ENCODE data around the gene SLC12A3.

DNA sequence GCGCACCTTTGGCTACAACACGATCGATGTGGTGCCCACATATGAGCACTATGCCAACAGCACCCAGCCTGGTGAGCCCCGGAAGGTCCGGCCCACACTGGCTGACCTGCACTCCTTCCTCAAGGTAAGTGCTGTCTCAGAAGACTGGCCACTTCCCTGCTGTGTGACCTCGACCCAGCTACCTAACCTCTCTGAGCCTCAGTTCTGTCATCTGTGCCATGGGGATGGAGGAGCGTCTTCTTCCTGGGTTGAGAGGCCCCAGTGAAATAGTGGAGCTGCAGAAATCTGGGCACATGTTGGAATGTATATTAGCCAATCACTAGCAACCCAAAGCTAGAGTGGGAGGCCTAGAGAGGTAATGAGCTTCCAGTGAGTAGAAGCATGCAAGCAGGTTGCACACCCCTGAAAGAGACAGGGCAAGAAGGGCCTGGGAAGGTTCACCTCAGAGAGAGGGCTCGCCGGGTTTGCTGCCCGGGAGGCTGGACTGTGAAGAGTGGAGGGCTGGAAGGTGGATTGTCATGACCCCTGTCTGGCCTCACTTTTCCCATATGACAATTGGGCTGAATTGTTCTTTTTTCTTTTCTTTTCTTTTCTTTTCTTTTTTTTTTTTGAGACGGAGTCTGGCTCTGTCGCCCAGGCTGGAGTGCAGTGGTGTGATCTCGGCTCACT is 521 bp downstream of the SLC12A3 start:
- TF ChIP-seq, protein P1, sequence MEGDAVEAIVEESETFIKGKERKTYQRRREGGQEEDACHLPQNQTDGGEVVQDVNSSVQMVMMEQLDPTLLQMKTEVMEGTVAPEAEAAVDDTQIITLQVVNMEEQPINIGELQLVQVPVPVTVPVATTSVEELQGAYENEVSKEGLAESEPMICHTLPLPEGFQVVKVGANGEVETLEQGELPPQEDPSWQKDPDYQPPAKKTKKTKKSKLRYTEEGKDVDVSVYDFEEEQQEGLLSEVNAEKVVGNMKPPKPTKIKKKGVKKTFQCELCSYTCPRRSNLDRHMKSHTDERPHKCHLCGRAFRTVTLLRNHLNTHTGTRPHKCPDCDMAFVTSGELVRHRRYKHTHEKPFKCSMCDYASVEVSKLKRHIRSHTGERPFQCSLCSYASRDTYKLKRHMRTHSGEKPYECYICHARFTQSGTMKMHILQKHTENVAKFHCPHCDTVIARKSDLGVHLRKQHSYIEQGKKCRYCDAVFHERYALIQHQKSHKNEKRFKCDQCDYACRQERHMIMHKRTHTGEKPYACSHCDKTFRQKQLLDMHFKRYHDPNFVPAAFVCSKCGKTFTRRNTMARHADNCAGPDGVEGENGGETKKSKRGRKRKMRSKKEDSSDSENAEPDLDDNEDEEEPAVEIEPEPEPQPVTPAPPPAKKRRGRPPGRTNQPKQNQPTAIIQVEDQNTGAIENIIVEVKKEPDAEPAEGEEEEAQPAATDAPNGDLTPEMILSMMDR (IDR thresholded peaks at IDR 0.05; ENCODE audit: borderline replicate concordance, extremely low read depth, low read length, poor library complexity, severe bottlenecking) = no peak
- no peak for TF ChIP-seq EZH2 (IDR thresholded peaks at IDR 0.05; ENCODE audit: borderline replicate concordance, low read depth, low read length, severe bottlenecking)
